ENCODE results near the gene KIRREL2. TPM values are rescaled to one million over a fixed set of nuclear protein-coding genes. Genes with fewer than 3 reads are reported as not detected.

KIRREL2 gene
- total RNA-seq, 1 experiment from 2014 or later = not detected

DNA sequence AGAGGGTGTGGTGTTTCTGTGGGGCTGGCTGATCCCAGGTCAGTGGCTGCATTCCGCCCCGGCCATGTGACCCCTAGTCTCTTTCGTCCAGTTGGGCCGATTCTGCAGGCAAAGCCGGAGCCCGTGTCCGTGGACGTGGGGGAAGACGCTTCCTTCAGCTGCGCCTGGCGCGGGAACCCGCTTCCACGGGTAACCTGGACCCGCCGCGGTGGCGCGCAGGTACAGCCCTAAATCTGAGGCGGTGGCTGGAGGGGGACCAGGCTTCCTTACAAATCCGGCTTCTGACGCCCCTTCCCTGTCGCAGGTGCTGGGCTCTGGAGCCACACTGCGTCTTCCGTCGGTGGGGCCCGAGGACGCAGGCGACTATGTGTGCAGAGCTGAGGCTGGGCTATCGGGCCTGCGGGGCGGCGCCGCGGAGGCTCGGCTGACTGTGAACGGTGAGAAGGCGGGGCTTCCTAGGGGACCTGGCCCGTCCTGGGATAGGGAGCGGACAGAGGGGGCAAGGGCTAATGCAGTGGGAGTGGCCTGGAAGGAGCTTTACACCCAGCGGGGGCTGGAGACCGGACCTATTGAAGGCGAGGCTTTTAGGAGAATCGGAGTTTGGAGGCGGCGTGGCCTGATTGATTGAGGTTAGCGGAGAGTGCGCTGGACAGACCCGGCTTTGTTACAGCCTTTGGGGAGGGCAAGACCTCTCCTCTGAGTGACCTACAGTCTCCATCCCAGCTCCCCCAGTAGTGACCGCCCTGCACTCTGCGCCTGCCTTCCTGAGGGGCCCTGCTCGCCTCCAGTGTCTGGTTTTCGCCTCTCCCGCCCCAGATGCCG, 4.3 kb downstream of the KIRREL2 start:
- no peak for DNase-seq (ENCODE audit: unreplicated experiment)
- H3K27ac Mint-ChIP-seq (ENCODE audit: low read depth, unreplicated experiment) = no peak overlapping the region

DNA sequence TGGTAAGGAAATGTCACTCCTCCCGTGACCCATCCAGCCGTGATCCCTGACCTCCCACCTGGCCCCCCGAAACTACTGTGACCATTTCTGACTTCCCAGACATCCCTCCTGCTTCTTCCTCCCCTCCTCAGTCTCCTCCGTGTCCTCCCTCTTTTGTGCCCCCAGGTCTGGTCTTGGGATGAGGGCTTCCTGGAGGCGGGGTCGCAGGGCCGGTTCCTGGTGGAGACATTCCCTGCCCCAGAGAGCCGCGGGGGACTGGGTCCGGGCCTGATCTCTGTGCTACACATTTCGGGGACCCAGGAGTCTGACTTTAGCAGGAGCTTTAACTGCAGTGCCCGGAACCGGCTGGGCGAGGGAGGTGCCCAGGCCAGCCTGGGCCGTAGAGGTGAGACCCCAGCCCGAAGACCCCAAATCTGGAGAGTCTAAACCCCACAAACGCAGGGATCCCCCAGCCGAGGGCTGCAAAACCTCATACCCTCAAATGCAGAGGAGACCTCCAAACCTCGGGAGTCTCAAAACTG, 5.0 kb downstream of the KIRREL2 start:
- BruUV-seq (replicated peaks) = no TSS peak
- ChIA-PET POLR2A (no interaction called here), CTCF (no interaction called here)
- H3K4me3 Mint-ChIP-seq (ENCODE audit: unreplicated experiment) = no peak overlapping the region
- intact Hi-C loops (cut with micrococcal nuclease) = no loop called here
- H3K27ac Mint-ChIP-seq (ENCODE audit: low read depth, unreplicated experiment) = no peak overlapping the region
- no peak for DNase-seq (ENCODE audit: unreplicated experiment)
- no peaks in the 10 kb centered on the region for H3K9me3 Mint-ChIP-seq (ENCODE audit: unreplicated experiment)
- peaks cover 31% of the 10 kb centered on the region for H3K27me3 Mint-ChIP-seq (ENCODE audit: insufficient read depth, unreplicated experiment)
- H3K4me1 Mint-ChIP-seq (ENCODE audit: insufficient read depth, unreplicated experiment) = no peaks in the 10 kb centered on the region
- H3K36me3 Mint-ChIP-seq (ENCODE audit: insufficient read depth, unreplicated experiment) = no peaks in the 10 kb centered on the region
- TF ChIP-seq CTCF (IDR thresholded peaks at IDR 0.05; ENCODE audit: unreplicated experiment) = no peak

More for the DNA sequence above, 4.3 kb downstream of the KIRREL2 start:
- peaks cover 24% of the 10 kb centered on the region for H3K27me3 Mint-ChIP-seq (ENCODE audit: insufficient read depth, unreplicated experiment)
- BruUV-seq (replicated peaks) = no TSS peak
- ChIA-PET CTCF (no interaction called here), POLR2A (no interaction called here)
- no peak overlapping the region for H3K4me3 Mint-ChIP-seq (ENCODE audit: unreplicated experiment)
- TF ChIP-seq CTCF (IDR thresholded peaks at IDR 0.05; ENCODE audit: unreplicated experiment) = no peak
- intact Hi-C loops (cut with micrococcal nuclease) = no loop called here
- no peaks in the 10 kb centered on the region for H3K36me3 Mint-ChIP-seq (ENCODE audit: insufficient read depth, unreplicated experiment)
- H3K4me1 Mint-ChIP-seq (ENCODE audit: insufficient read depth, unreplicated experiment) = no peaks in the 10 kb centered on the region
- no peaks in the 10 kb centered on the region for H3K9me3 Mint-ChIP-seq (ENCODE audit: unreplicated experiment)

- ChIA-PET POLR2A (no interaction called here), CTCF (no interaction called here)
- H3K27ac Mint-ChIP-seq (ENCODE audit: low read depth, unreplicated experiment) = no peak overlapping the region
- H3K4me1 Mint-ChIP-seq (ENCODE audit: insufficient read depth, unreplicated experiment) = no peaks in the 10 kb centered on the region
- BruUV-seq (replicated peaks) = no TSS peak
- no peak for TF ChIP-seq CTCF (IDR thresholded peaks at IDR 0.05; ENCODE audit: unreplicated experiment)
- H3K36me3 Mint-ChIP-seq (ENCODE audit: insufficient read depth, unreplicated experiment) = no peaks in the 10 kb centered on the region
- no peak overlapping the region for H3K4me3 Mint-ChIP-seq (ENCODE audit: unreplicated experiment)
- intact Hi-C loops (cut with micrococcal nuclease) = no loop called here
- H3K27me3 Mint-ChIP-seq (ENCODE audit: insufficient read depth, unreplicated experiment) = peaks cover 39% of the 10 kb centered on the region
- H3K9me3 Mint-ChIP-seq (ENCODE audit: unreplicated experiment) = no peaks in the 10 kb centered on the region
- no peak for DNase-seq (ENCODE audit: unreplicated experiment)
Measured at GRCh38 chr19:35862528-35862927, 5.8 kb downstream of the KIRREL2 start.

- H3K36me3 Mint-ChIP-seq (ENCODE audit: insufficient read depth, unreplicated experiment) = no peaks in the 10 kb centered on the region
- no peaks in the 10 kb centered on the region for H3K9me3 Mint-ChIP-seq (ENCODE audit: unreplicated experiment)
- peaks cover 44% of the 10 kb centered on the region for H3K27me3 Mint-ChIP-seq (ENCODE audit: insufficient read depth, unreplicated experiment)
- no peak overlapping the region for H3K27ac Mint-ChIP-seq (ENCODE audit: low read depth, unreplicated experiment)
- intact Hi-C loops (cut with micrococcal nuclease) = no loop called here
- ChIA-PET CTCF (no interaction called here), POLR2A (no interaction called here)
- no peaks in the 10 kb centered on the region for H3K4me1 Mint-ChIP-seq (ENCODE audit: insufficient read depth, unreplicated experiment)
- TF ChIP-seq CTCF (IDR thresholded peaks at IDR 0.05; ENCODE audit: unreplicated experiment) = no peak
- H3K4me3 Mint-ChIP-seq (ENCODE audit: unreplicated experiment) = no peak overlapping the region
- BruUV-seq (replicated peaks) = no TSS peak
- no peak for DNase-seq (ENCODE audit: unreplicated experiment)
Measured at GRCh38 chr19:35863018-35863417, 6.3 kb downstream of the KIRREL2 start.
